ENCODE results near the gene HES5.

The HES5 gene

GRCh38 chr1:2499986-2500596 lies 30.0 kb downstream of the HES5 start:
- DNase-seq (ENCODE audit: low spot score), result no peak

GRCh38 chr1:2499260-2499659 lies 30.8 kb downstream of the HES5 start:
- DNase-seq (ENCODE audit: low spot score), result no peak

DNA sequence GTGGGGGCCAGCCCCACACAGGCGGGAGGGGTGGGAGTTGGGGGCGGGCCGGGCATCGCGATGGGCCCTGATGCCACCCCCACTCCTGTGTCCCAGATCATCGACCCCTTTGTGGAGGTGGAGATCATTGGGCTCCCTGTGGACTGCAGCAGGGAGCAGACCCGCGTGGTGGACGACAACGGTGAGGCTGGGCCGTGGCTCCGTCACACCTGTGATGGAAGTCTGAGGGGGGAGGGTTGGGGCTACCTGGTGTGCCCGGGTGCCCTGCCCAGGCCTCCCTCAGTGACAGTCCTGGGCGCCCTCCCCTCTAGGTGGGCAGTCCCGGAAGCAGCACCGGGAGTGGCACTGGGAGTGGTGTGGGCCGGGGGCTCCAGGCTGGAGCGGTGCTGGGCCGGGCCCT lies 31.4 kb downstream of the HES5 start:
- no peak for DNase-seq (ENCODE audit: low spot score)

GRCh38 chr1:2497891-2498290 lies 32.2 kb downstream of the HES5 start:
- DNase-seq (ENCODE audit: low spot score), result no peak

DNA sequence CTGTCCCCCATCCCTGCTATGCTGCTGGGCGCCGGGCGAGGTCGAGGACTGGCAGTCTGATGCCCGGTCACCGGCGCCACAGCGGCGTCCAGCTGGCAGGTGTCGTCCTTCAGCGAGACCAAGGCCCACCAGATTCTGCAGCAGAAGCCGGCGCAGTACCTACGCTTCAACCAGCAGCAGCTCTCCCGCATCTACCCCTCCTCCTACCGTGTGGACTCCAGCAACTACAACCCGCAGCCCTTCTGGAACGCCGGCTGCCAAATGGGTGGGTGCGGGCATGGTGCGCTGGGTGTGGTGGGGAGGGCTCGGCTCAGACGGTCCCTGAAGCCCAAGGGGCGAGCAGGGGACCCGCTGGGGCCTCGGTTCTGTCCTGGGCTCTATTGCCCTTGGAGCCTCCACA lies 33.3 kb downstream of the HES5 start:
- DNase-seq (ENCODE audit: low spot score), result no peak

GRCh38 chr1:2496087-2496622 lies 33.9 kb downstream of the HES5 start:
- DNase-seq (ENCODE audit: low spot score), result no peak

DNA sequence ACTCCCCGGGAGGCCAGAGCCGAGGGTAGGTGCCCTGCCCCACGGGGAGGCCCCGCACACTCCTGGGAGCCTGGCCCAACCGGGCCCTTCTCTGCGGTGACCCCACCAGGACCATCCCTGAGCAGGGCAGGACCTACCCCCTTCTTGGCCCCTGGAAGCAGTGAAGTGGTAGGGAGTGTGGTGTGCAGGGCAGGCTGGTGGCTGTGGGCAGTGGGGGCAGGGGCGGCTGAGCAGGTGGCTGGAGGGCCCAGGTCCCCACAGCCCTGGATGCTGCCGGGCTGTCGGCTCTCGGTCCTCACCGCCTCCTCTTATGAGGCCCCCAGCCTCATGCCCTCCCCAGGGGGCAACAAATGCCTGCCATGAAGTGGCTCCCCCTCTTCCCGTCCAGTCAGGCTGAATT lies 34.5 kb downstream of the HES5 start:
- DNase-seq (ENCODE audit: low spot score), result no peak

- peak; percentile 88 for DNase-seq (ENCODE audit: low spot score)
Observed at GRCh38 chr1:2495026-2495425, 35.0 kb downstream of the HES5 start.

DNA sequence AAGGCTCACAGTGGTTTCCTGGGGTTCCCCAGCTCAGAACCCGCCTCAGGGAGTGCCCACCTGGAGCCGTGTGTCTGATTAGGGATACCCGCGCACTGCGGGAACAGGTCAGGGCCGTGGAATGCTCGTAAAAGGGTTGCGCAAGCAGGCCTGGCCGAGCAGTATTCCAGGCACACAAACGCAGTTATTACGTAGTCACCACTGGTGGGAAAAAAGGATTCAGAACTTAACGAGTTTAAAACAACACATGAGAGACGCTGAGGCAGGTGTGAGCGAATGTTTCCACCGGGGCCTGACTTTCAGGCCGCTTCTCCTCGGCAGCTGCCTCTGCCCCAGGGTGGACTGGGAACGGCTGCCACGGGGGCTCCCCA lies 35.8 kb downstream of the HES5 start:
- no peak for DNase-seq (ENCODE audit: low spot score)

GRCh38 chr1:2493691-2494322 lies 36.3 kb downstream of the HES5 start:
- peak; percentile 62 for DNase-seq (ENCODE audit: low spot score)

- peak; percentile 46 for DNase-seq (ENCODE audit: low spot score)
Observed at GRCh38 chr1:2493218-2493617, 36.8 kb downstream of the HES5 start.

GRCh38 chr1:2492091-2492490 lies 38.0 kb downstream of the HES5 start:
- peak; percentile 79 for DNase-seq (ENCODE audit: low spot score)

- no peak for DNase-seq (ENCODE audit: low spot score)
Observed at GRCh38 chr1:2489615-2490014, 40.4 kb downstream of the HES5 start.

DNA sequence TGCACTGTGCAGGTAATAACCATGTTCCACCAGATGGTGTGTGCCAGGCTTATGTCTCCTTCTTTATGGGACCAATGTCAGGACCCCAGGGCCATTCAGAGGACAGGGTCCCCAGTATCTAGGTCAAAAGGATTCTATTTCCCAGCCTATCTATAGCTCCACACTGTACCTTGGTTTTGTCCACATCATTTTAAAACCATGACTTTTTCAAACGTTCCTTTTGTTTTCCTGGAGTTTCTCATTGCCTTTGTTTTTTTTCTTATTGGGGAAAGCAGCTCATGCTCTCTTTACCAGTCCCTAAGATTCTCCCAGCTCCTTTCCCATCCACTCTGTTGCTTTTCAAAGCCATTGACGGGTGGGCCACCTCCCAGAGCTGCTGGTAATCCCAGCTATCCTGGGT lies 41.4 kb downstream of the HES5 start:
- no peak for DNase-seq (ENCODE audit: low spot score)

- DNase-seq (ENCODE audit: low spot score), result no peak
Observed at GRCh38 chr1:2486558-2486957, 43.5 kb downstream of the HES5 start.

DNA sequence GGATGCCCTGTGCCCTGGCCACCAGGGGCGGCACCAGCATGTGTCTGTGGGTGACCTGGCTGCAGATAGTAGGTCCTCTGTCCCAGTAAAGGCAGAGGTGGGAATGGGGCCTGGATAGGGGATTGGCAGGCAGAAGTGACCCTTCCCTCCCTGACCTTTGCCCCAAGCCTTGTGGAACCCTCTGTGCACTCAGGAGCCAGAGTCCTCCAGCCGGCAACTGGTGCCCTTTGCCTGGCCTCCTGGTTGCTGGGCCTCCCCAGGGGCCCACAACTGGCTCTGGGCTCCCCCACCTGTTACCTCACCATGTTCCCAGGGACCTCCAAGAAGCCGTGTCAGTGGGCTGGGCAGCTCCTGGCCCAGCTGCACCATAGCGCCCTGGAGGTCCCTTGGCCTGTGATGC lies 44.0 kb downstream of the HES5 start:
- no peak for DNase-seq (ENCODE audit: low spot score)

- DNase-seq (ENCODE audit: low spot score), result no peak
Observed at GRCh38 chr1:2483970-2484369, 46.1 kb downstream of the HES5 start.

DNA sequence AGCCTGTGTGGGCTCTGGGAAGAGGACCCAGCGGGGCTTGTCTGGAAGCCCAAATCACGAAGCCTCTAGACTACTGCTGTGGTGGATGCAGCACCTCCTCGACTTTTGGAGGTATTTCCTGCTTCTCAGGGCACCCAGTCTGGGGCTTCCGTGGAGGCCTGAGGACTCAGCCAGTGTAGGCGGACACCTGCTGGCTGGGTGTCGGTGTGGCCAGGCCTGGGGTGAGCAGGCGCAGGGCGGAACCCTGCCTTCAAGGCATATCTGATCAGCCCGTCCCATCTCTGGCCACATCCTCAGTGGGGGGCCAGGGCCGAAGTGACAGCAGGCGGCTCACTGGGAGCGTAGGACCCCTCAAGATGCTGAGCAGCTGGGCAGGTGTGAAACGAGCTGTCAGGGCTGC lies 47.0 kb downstream of the HES5 start:
- no peak for DNase-seq (ENCODE audit: low spot score)

- no peak for DNase-seq (ENCODE audit: low spot score)
Observed at GRCh38 chr1:2482588-2482987, 47.5 kb downstream of the HES5 start.

DNA sequence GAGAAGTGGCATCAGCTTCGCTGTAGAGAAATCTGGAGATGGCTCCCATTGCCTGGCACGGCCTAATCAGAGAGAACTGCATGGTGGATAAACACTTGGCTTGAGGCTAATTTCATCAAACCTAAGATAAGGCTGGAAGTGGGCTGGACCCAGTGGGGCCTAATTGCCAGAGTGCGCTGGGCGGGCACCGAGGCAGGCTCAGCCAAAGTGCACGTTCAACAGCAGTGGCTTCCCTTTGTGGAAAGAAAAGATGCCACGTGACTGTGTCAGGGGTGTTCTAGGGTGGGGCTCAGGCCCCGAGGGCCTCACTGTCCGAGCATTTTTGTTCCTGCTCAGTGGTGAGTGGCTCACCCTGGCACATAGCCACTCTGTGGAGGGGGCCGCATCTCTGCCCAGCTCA lies 48.2 kb downstream of the HES5 start:
- no peak for DNase-seq (ENCODE audit: low spot score)

DNA sequence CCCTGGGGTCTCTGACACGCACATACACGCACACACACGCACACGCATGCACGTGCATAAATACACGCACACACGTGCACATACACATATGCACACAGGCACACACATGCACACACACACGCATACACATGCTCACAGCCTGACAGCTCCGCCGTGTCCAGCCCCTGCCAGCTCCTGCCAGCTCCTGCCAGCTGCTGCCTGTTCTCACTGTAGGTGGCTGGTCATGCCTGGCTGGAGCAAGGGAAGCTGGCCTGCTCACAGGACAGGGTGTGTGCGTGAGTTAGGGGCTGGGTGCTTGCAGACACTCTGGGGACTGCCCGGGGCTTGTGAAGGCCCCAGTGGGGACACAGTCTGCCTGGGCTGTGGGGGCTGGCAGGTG lies 49.1 kb downstream of the HES5 start:
- no peak for DNase-seq (ENCODE audit: low spot score)

- no peak for DNase-seq (ENCODE audit: low spot score)
Observed at GRCh38 chr1:2480236-2480985, 49.7 kb downstream of the HES5 start.

GRCh38 chr1:2479618-2480017 lies 50.4 kb downstream of the HES5 start:
- no peak for DNase-seq (ENCODE audit: low spot score)
